ENCODE results near the gene CACNA1C. TPM values are rescaled to one million over a fixed set of nuclear protein-coding genes. Genes with fewer than 3 reads are reported as not detected.

Gene CACNA1C
- total RNA-seq, 1 experiment from 2014 or later, result 3.7 TPM

DNA sequence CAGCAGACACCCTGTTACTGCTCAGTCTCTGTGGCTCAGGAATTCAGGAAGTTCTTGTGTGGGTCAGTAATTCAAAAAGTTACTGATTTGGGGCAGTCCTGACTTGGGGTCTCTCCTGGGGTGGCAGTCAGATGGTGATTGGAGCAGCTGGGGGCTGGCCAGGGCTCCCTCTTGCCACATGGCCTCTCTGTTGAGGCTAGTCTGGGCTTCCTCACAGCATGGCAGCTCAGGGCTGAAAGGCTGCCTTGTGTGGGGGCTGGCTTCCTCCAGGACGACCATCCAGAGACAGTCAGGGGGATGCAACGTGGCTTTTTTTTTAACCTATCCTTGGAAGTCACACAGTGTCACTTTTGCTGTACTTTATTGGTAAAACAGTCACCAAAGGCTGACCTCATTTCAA, 61.3 kb downstream of the CACNA1C start:
- no peaks in the 10 kb centered on the region for H3K9me3 ChIP-seq (ENCODE audit: low read depth, low read length, poor library complexity, severe bottlenecking)
- no peaks in the 10 kb centered on the region for H3K27me3 ChIP-seq (replicated peaks; ENCODE audit: insufficient read depth, low read depth, low read length, poor library complexity)
- H3K4me1 ChIP-seq (ENCODE audit: insufficient read depth, low read length, poor library complexity, severe bottlenecking), result no peaks in the 10 kb centered on the region
- POLR2A ChIA-PET (ENCODE audit: low non-redundant PET), result no interaction called here
- TF ChIP-seq EZH2 (IDR thresholded peaks at IDR 0.05; ENCODE audit: borderline replicate concordance, low read depth, low read length, poor library complexity, severe bottlenecking), result no peak
- TF ChIP-seq, protein P1, sequence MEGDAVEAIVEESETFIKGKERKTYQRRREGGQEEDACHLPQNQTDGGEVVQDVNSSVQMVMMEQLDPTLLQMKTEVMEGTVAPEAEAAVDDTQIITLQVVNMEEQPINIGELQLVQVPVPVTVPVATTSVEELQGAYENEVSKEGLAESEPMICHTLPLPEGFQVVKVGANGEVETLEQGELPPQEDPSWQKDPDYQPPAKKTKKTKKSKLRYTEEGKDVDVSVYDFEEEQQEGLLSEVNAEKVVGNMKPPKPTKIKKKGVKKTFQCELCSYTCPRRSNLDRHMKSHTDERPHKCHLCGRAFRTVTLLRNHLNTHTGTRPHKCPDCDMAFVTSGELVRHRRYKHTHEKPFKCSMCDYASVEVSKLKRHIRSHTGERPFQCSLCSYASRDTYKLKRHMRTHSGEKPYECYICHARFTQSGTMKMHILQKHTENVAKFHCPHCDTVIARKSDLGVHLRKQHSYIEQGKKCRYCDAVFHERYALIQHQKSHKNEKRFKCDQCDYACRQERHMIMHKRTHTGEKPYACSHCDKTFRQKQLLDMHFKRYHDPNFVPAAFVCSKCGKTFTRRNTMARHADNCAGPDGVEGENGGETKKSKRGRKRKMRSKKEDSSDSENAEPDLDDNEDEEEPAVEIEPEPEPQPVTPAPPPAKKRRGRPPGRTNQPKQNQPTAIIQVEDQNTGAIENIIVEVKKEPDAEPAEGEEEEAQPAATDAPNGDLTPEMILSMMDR (conservative IDR thresholded peaks at IDR 0.05; ENCODE audit: low read depth, low read length), result no peak
- no peak overlapping the region for H3K27ac ChIP-seq (ENCODE audit: low read depth, low read length, poor library complexity, severe bottlenecking)
- intact Hi-C loops (cut with micrococcal nuclease; ENCODE audit: unreplicated experiment), result no loop called here
- no peak overlapping the region for H3K4me3 ChIP-seq (ENCODE audit: low read depth, low read length, poor library complexity, severe bottlenecking)
- no peaks in the 10 kb centered on the region for H3K36me3 ChIP-seq (ENCODE audit: insufficient read depth, low read length, poor library complexity, severe bottlenecking)
- no TSS peak for BruUV-seq (replicated peaks)
- DNase-seq (ENCODE audit: low spot score), result no peak
- CTCF ChIA-PET, result no interaction called here

DNA sequence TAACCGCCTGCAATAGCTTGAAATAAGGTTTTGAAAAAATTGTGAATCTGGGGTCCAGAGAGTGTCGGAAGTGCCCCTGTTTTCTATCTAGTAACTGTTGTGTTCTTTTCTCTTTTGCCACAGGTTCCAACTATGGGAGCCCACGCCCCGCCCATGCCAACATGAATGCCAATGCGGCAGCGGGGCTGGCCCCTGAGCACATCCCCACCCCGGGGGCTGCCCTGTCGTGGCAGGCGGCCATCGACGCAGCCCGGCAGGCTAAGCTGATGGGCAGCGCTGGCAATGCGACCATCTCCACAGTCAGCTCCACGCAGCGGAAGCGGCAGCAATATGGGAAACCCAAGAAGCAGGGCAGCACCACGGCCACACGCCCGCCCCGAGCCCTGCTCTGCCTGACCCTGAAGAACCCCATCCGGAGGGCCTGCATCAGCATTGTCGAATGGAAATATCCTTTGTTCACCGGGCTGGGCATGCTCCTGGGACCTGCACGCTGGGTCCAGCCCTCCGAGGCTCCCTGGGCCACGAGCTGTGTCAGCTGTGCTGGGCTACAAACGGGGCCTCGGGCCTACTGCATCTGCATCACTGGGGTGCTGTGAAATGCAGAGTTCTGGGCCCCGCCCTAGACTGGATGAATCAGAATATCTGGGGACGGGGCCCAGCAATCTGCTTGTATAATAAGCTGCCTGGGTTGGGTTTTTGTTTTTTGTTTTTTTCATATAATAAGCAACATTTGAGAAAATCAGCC, 62.5 kb downstream of the CACNA1C start:
- Histone ChIP-seq H3K9me3 (ENCODE audit: low read depth, low read length, poor library complexity, severe bottlenecking) (no peaks in the 10 kb centered on the region), H3K4me1 (ENCODE audit: insufficient read depth, low read length, poor library complexity, severe bottlenecking) (no peaks in the 10 kb centered on the region), H3K4me3 (ENCODE audit: low read depth, low read length, poor library complexity, severe bottlenecking) (no peak overlapping the region), H3K36me3 (ENCODE audit: insufficient read depth, low read length, poor library complexity, severe bottlenecking) (no peaks in the 10 kb centered on the region), H3K27ac (ENCODE audit: low read depth, low read length, poor library complexity, severe bottlenecking) (no peak overlapping the region), H3K27me3 (replicated peaks; ENCODE audit: insufficient read depth, low read depth, low read length, poor library complexity) (no peaks in the 10 kb centered on the region)
- intact Hi-C loops (cut with micrococcal nuclease; ENCODE audit: unreplicated experiment), result no loop called here
- POLR2A ChIA-PET (ENCODE audit: low non-redundant PET), result no interaction called here
- BruUV-seq (replicated peaks), result no TSS peak
- CTCF ChIA-PET, result no interaction called here
- TF ChIP-seq, protein P1 (conservative IDR thresholded peaks at IDR 0.05; ENCODE audit: low read depth, low read length), result no peak
- TF ChIP-seq EZH2 (IDR thresholded peaks at IDR 0.05; ENCODE audit: borderline replicate concordance, low read depth, low read length, poor library complexity, severe bottlenecking), result no peak
- DNase-seq (ENCODE audit: low spot score), result no peak

DNA sequence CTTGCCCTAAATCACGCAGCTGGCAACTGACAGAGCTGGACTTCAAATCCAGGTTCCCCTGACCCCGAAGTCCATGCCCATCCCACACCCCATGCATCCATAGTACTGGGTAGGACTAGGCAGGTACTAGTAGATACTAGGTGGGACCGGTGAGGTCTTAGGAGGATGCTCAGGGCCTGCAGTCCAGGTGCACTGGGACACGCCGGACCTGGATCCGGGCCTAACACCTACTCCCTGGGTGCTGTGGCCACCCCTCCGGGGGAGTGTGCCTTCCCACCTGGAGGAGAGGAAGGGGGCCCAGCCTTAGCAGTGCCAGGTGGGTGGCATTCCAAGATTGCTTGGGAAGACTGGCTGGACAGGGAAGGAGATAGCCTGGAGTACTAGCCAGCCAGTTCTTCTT, 64.8 kb downstream of the CACNA1C start:
- Histone ChIP-seq H3K4me1 (ENCODE audit: insufficient read depth, low read length, poor library complexity, severe bottlenecking) (no peaks in the 10 kb centered on the region), H3K4me3 (ENCODE audit: low read depth, low read length, poor library complexity, severe bottlenecking) (no peak overlapping the region), H3K9me3 (ENCODE audit: low read depth, low read length, poor library complexity, severe bottlenecking) (no peaks in the 10 kb centered on the region), H3K27ac (ENCODE audit: low read depth, low read length, poor library complexity, severe bottlenecking) (no peak overlapping the region), H3K27me3 (replicated peaks; ENCODE audit: insufficient read depth, low read depth, low read length, poor library complexity) (no peaks in the 10 kb centered on the region), H3K36me3 (ENCODE audit: insufficient read depth, low read length, poor library complexity, severe bottlenecking) (no peaks in the 10 kb centered on the region)
- POLR2A ChIA-PET (ENCODE audit: low non-redundant PET), result no interaction called here
- BruUV-seq (replicated peaks), result no TSS peak
- intact Hi-C loops (cut with micrococcal nuclease; ENCODE audit: unreplicated experiment), result no loop called here
- TF ChIP-seq EZH2 (IDR thresholded peaks at IDR 0.05; ENCODE audit: borderline replicate concordance, low read depth, low read length, poor library complexity, severe bottlenecking), result no peak
- TF ChIP-seq, protein P1 (conservative IDR thresholded peaks at IDR 0.05; ENCODE audit: low read depth, low read length), result no peak
- CTCF ChIA-PET, result no interaction called here
- no peak for DNase-seq (ENCODE audit: low spot score)

Data from A673 (cell line).